NCI-H2171 treated with DMSO at 0.1 percent for 48 hours (cell line): Measurements from ENCODE around the gene THUMPD3.

Source experiments
- DNase-seq: peaks from one replicate; lab custom pipeline; 2025; lab: John Stamatoyannopoulos, UW

Gene THUMPD3, protein sequence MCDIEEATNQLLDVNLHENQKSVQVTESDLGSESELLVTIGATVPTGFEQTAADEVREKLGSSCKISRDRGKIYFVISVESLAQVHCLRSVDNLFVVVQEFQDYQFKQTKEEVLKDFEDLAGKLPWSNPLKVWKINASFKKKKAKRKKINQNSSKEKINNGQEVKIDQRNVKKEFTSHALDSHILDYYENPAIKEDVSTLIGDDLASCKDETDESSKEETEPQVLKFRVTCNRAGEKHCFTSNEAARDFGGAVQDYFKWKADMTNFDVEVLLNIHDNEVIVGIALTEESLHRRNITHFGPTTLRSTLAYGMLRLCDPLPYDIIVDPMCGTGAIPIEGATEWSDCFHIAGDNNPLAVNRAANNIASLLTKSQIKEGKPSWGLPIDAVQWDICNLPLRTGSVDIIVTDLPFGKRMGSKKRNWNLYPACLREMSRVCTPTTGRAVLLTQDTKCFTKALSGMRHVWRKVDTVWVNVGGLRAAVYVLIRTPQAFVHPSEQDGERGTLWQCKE

DNA sequence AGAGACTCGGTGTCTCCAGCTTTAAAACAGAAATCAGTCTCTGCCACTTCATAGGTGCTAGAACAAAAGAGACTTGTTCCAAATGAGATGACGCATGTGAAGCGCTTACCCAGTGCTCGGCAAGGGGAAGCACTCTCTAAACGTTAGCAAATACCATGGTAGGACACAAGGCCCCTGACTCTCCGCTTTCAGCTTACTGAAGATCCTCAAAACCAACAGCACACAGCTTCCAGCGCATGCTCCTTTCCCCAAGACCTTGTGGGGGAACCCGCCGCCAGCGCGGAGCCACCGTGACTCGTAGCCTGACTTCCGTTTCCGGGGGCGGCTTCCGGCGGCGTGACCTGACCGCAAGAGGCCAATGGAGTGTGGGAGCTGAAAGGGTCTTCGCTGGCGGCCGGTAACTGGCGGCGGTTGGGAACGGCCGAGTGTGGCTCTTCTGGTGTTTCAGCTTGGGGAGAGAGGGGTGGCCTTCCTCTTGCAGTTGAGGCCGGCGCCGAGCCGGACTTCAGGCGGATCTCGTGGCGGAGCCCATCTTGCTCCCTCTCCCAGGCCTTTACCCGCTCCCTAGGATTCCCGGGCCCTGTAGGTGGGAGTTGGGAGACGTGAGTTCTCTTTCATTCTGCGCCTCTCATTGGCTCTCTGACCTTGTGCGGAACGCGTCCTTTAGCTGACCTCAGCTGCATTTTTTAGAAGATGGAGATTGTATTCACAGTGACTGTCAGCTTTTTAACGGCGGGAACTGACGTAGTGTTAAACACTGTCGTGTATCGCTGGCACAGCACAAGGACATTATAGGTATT, at the start of gene THUMPD3:
THUMPD3 (plus strand) TSS at position 324 of the 800 bp plus-strand sequence. CDS start 2,015 bp downstream, outside the sequence.
- peak; percentile 85 for DNase-seq

DNA sequence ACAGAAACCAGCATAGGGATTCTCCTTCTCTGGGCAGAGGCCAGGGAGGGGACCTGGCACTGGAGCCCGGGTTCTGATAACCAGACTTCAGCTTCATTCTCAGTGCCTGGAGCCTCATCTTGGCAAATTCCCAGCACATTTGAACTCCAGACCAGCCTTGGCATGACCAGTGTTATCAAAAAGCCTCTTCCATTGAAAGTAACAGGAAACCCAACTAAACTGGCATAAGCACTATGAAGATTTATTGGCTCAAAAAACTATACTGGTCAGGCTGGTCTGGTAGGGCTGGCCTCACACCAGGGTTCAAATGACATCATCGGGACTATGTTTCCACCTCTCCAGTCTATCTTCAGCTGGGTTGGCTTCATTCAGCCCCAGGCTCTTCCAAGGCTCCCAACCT, 48.1 kb upstream of the THUMPD3 start:
- DNase-seq, result no peak

DNA sequence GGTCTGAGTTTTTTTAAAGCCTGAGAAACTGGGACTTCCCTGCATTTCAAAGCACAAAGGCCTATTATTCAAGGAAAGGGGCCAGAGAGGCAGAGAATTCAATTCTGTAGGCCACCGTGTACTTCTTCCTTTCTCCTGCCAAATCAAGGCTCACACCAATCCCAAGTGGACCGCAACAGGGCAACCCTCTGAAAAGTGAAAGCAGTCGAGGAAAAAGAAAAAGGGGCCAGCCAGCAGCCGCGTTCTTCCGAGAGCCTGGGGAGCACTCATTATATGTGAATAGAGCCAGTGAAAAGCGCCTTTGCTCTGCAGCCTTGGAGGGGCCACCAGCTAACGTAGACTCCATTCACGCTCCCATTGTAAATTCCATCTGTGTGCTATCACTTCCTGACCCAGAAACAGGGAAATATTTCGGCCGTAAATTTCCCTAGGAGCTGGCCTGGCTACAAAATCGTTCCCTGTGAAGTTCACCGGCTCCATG, 45.9 kb upstream of the THUMPD3 start:
- no peak for DNase-seq

DNA sequence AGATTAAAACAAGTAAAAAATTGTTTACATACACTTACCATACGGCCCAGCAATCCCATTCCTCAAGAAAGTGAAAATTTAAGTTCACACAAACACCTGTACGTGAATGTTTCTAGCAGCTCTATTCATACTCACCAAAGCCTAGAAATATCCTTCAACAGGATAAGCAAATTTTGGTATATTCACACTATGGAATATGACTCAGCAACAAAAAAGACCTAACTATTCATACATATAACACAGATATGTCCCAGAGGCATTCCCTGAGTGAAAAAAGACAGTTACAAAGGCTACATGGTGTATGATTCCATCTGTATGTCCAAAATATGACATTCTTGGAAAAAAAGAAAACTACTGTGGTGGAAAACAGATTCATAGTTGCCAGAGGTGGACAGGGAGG, 40.1 kb upstream of the THUMPD3 start:
- no peak for DNase-seq

DNA sequence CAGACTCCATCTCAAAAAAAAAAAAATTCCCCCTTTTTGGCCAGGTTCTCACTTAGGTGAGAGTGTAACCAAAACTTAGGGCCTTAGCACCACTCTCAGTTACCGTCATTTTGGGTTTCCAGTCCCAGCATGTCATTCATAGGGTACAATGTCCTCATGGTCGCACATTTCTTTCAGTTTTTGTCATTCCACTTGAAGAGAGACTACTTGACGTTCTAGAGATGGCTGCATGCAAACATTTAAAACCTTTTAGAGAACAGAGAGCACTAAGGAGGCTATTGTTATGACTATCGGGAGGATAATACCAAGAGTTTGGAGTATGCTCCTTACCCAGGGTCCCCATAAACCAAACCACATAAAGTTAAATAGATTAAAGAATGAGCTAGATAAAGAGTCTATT, 37.9 kb upstream of the THUMPD3 start:
- DNase-seq, result no peak

DNA sequence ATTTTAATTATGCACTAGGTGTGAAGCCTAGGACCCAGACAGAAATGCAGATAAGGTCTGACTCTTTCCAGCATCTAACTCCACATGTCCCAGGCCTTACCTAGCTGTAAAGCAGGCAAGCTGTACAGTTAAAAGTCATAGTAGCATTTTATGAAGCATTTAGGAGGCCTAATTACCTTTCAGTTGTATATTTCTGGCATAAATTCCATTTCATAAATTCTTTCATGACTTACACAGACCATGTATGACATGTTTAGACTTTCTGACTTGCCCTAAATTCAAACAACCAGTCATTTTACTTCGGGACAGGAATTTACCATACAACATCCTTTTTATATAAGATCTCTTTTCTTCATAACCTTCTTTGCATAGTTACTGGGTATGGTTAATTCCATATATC, 35.3 kb upstream of the THUMPD3 start:
- no peak for DNase-seq

DNA sequence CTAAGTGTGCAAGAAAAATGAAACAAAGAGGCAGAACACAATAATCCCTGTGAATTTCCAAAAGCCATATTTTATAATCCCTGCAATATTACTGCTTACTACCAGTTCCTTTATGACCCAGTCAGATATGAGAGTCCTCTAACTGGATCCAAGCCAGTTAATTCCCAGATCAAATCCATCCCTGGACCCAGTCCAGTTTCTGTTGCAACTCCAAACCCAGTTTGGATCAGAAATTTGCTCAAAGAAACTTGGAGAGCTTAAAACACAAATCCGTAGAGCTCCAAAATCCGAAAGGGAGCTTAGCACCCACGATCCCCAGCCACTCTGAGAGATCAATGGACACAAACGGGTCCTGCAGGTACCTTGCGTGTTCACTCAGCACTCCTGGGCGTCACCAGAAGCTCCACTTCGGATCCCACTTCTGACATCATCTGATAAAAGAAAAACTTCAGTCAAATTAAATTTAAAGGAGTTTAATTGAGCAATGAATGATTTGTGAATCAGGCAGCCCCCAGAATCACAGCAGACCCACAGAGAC, 32.6 kb upstream of the THUMPD3 start:
- DNase-seq, result no peak

DNA sequence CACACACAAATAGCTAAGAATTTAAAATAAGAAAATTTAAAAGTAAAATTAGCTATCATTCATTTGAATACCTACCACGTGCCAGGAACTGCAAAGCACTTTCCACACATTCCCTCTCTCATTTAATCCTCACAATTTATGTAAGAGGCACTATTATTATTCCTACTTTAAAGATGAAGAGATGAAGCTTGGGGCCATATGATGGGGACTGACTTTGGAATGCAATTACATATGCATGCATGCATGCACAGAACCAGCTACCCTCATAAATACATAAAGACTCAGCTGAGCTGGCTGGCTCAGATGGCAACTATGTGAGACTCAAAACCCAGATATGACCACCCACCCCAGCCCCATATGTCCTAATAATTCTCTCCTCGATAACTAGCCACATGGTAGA, 31.7 kb upstream of the THUMPD3 start:
- no peak for DNase-seq

DNA sequence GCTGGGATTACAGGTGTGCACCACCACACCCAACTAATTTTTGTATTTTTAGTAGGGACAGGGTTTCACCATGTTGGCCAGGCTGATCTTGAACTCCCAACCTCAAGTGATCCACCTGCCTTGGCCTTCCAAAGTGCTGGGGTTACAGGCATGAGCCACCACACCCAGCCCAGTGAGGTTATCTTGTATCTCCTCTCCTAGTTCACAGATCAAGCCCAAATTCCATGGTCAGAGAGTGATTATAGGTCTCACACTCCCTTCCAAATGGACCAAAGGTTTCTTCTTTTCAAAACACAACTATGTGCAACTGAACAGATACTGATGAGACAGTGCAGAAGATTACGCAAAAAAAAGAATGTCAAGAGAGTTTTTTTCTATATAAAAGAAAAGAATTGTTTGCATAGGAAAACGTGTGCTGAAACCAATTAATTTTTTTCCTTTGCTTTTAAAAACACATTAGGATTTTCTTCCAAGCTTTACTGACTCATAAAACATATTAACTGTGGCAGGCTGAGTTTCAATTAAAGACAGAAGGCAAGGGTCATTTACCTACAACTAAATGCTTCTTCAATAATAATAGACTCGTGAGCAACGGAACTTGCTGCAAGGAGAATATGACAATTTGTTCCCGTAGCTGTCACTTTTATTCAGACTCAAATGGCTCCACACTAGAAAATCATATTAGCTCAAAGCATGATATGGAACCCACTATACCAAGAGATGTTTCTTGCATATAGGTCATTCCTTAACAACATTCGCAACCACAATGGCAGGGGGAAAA, 30.4 kb upstream of the THUMPD3 start:
- DNase-seq, result no peak

DNA sequence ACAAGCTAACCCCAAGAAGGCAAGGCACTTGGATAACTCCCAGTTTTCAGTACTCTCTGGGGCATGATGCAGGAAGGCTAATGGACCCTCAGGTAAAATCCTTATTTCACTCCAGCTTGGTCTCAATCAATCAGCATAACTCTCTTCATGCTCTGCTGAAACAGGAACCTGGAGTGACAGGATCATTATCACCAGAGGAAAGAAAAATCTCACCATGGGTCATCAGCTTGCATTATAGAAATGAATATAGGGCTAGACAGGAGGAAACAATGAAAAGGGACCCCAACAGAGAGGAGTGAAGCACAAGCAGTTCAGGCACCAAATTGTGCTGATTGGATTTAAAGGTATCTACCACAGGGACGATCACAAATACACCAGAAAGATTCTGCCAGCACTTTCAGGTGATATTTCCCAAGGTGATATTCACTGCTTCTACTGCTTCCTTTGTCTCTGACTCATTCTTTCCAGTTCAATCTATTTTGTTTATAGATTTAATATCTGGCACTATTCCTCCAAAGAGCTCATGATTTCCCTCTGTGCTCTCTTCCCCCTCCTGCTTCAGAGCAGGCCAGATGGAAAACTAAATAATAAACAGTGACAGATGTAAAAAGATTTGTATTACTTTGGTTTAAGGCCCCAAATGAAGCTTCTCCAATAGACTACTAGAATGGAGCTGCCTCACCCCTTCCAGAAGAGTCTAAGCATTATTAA, 22.9 kb upstream of the THUMPD3 start:
- no peak for DNase-seq

DNA sequence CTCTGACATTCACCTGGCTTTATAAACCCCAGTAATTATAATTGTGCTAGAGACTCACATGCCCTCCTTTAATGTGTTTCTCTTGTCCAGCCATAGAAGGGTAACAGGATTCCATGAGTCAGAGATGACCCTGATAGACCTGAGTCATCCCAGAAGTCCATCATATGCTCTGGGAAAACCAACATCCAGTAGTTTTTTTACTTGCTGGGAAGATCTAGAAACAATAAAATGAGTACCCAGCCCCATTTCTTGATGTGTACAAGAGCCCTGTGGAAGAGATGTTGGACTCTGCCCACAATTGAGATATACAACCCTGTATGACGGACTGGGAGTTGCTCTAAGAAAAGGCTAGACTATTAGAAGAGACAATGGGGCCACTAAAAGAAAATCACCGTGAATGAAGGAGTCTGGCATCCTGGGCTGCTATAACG, 22.4 kb upstream of the THUMPD3 start:
- DNase-seq, result no peak

DNA sequence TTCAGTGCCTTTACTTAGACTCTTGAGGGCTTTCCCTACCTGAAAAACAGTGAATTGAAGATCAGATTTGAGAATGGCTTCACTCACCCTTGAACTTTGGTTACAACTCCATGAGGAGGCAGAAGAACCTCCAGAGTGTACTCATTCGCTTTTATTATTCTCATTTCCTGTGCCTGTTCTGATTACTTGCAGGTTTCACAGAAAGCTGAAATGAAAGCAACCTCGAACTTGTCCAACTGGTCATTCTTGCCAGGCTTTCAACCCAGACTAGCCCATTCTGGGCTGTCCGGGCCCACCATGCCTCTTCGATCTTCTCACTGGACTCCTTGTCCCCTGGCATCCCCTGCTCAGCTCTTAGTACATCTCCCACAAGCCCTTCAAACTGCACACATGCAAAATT, 20.2 kb upstream of the THUMPD3 start:
- DNase-seq, result no peak

DNA sequence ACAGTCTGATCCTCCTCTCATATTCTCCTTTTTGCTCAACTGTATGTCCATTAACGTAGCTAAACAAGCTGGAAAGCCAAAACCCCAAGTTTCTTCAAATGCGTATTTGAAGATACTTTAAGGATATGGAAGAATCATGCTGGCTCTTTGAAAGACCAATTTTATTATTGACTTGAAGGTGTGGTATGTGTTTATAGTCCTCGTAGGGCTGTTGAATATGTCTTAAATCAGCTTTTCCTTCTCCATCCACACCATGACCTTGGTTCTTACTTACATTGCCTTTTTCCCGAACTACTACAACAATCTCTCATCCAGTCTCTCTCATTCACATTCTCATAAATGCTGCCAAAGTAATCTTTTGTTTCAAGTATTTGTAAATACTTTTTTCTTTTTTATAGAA, 19.7 kb upstream of the THUMPD3 start:
- no peak for DNase-seq

DNA sequence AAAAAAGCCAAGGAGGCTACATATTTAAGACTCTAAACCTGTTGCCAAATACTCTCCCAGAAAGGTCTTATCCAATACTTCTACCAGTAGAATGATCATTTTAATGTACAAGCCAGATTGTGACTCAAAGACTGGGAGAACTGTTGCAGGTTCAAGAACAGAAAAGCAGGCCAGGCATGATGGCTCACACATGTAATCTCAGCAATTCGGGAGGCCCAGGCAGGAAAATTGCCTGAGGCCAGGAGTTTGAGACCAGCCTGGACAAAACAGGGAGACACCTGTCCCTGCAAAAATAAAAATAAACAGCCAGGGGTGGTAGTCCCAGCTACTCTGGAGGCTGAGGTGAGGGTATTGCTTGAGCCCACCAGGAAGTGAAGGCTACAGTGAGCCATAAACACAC, 17.8 kb upstream of the THUMPD3 start:
- no peak for DNase-seq

DNA sequence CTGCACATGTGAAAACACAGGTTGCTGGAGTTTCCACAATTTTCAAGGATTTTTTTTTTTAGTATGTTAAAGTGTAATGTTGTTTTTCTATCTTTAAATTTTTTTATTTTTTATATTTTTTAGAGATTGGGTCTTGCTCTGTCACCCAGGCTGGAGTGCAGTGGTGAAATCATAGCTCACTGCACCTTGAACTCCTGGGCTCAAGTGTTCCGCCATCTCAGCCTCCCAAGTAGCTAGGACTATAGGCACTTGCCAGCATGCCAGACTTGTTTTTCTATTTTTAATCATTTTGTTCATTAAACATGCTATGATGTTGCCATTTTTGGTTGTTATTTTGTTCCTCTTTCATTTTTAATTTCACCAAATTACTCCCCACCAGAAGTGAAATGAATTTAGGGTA, 16.7 kb upstream of the THUMPD3 start:
- no peak for DNase-seq

DNA sequence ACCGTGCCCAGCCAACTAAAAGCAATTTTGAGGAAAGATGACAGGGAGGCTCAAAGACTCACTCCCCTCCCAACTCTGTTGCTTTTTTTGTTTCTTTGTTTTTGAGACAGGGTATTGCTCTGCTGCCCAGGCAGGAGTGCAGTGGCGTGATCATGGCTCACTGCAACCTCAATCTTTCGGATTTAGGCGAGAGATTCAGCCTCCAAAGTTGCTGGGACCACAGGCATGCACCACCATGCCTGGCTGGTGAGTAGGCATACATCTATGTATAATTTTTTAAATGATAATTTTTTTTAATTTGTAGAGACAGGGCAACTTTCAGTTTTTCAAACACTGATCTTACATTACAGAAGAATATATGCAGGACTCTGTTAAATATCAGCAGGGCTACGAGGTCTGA, 15.8 kb upstream of the THUMPD3 start:
- DNase-seq, result no peak

DNA sequence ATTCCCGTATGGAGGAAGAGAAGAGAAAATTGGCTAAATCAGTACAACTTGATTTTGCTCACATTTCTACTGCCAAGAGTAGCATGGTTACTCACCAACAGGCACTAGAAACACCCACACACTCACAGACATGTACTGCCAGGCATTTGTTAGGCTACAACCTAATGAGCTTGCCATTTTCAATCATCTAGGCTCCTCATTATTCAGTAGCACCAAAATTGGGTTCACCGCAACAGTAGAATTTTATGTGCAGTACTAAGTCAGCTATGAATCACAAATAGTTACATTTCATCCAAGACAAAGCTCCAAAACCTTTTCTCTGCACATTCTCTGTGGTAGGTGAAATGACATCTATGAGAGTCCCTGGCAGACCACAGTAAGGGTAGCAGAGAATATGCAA, 15.0 kb upstream of the THUMPD3 start:
- DNase-seq, result no peak

DNA sequence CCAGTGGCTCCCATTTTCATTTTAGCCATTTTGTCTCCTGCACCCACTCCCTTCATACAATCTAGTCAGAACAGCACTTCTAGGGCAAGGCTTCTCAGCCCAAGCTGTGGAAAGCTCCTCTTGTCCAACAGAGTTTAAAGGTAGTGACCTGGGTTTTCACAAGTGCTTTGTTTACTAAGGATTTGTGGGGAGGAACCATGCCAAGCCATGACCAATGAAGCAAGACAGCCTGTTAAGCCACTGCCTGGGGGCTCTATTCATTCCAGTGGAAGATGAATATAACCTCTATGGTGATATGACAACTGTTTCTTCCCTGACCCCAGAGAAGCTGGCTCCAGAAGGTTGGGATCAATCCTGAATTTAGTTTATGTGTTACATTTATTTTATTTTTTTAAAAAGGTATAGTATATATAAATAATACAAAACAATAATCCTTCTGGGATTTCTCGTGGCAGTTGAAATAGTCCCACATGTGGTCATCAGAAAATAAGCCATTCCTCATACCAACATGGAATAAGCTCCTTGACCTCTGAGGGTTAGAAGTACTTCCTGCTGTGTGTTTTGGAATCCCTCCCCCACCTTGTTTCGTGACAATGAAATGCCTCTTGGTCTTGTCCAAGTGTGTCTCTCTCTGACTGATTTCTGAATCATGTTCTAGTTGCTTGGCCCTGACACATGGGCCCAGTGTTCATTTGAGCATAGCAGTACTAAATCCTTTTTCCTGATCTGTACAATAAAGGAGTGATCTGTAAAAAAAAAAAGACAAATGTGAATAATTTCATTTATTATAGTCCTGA, 13.3 kb upstream of the THUMPD3 start:
- DNase-seq, result no peak

DNA sequence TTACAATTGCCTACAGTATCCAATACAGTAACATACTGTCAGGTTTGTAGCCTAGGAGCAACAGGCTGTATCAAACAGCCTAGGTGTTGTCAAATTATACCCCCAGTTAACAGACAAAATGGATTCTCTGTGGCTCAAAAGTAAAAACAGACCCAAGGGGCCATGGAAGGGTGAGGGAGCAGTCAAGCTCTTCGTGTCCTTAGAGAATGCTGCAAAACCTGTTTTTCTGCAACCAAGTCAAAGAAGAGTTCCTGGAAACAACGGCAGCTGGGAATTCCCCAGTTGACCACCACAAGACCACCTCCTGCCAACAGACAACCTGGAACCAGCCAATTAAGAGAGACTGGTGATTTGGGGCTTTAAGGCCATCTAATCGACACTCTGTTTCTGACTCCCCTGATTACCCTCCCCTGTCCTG, 11.1 kb upstream of the THUMPD3 start:
- DNase-seq, result no peak
